GM12878 (cell line): Measurements from ENCODE around the gene SRRM2. TPM values are rescaled to one million over a fixed set of nuclear protein-coding genes. Genes with fewer than 3 reads are reported as not detected.

Experiments used
- ATAC-seq: fragments of 200-7000 bp; cut with Tn5 transposase; 3 replicates; pipeline ENCODE4 v1.9.1; 2020; ENCODE audit warnings: mild to moderate bottlenecking, moderate library complexity
- BruUV-seq: library from RNA; stranded (reverse); fragments of 400-500 nt; replicated peaks from 2 replicates; lab custom pipeline; 2021; lab: Mats Ljungman, UMichigan
- CTCF ChIA-PET: fragments of 300-600 bp; sonication (Branson Sonifier 250); formaldehyde crosslinking; extraction: SDS; loops from one replicate; lab custom pipeline; 2021; ENCODE audit warnings: inconsistent platforms; lab: Yijun Ruan, JAX
- POLR2A ChIA-PET: fragments of 350-600 bp; formaldehyde crosslinking; extraction: SDS; loops from one replicate; lab custom pipeline; 2021; ENCODE audit warnings: inconsistent platforms; lab: Charles Lee
- RAD21 ChIA-PET: fragments of 300-600 bp; sonication (Branson Sonifier 250); formaldehyde crosslinking; loops from one replicate; lab custom pipeline; 2023; ENCODE audit warnings: antibody characterized with exemption; ENCODE audit not compliant: unreplicated experiment; lab: Charles Lee
- SMC1A ChIA-PET: fragments of 300-600 bp; sonication (Branson Sonifier 250); formaldehyde crosslinking; loops from one replicate; lab custom pipeline; 2023; ENCODE audit not compliant: unreplicated experiment, uncharacterized antibody; lab: Charles Lee
- DNase-seq: peaks from one replicate; pipeline ENCODE4 v3.0.0-alpha.2; 2011; ENCODE audit warnings: low read depth, low spot score
- FAIRE-seq: peaks from 3 replicates; lab custom pipeline; 2011; peaks lifted over from hg19 to GRCh38; lab: Jason Lieb, UNC
- H2AFZ ChIP-seq: 2 replicates; pipeline ENCODE4 v1.6.0; 2011; ENCODE audit warnings: low read depth, low read length, control low read depth; ENCODE audit not compliant: control insufficient read depth
- H3K27ac ChIP-seq: 2 replicates; pipeline ENCODE4 v1.5.1; 2011; ENCODE audit warnings: control low read depth; ENCODE audit not compliant: control insufficient read depth, insufficient read depth
- H3K27me3 ChIP-seq, 2 experiments: replicated peaks in 1 of 2; 2 replicates each; pipeline versions ENCODE4 v1.6.0 to v1.6.1; 2011; ENCODE audit warnings: low read length in 1 of 2; ENCODE audit not compliant: control insufficient read depth in 2 of 2, insufficient read depth in 2 of 2
- H3K36me3 ChIP-seq, 2 experiments: 2 replicates each; pipeline ENCODE4 v1.5.1; 2011; ENCODE audit warnings: low read length in 1 of 2; ENCODE audit not compliant: control insufficient read depth in 2 of 2, insufficient read depth in 2 of 2
- H3K4me1 ChIP-seq: 2 replicates; pipeline ENCODE4 v1.6.1; 2011; ENCODE audit warnings: mild to moderate bottlenecking, low read length, moderate library complexity, mixed read lengths; ENCODE audit not compliant: control insufficient read depth, insufficient read depth
- H3K4me2 ChIP-seq: 2 replicates; pipeline ENCODE4 v1.6.0; 2011; ENCODE audit warnings: control low read depth; ENCODE audit not compliant: control insufficient read depth, insufficient read depth
- H3K4me3 ChIP-seq: fragments of 200-600 bp; sonication (generic); 2 replicates; pipeline ENCODE4 v1.5.1; 2016
- H3K79me2 ChIP-seq: 2 replicates; pipeline ENCODE4 v1.6.0; 2011; ENCODE audit warnings: low read length; ENCODE audit not compliant: control insufficient read depth, insufficient read depth
- H3K9ac ChIP-seq: 2 replicates; pipeline ENCODE4 v1.8.0; 2011; ENCODE audit warnings: low read length, control low read depth, mixed read lengths; ENCODE audit not compliant: control insufficient read depth, insufficient read depth
- H3K9me3 ChIP-seq: replicated peaks from 3 replicates; pipeline ENCODE4 v1.5.1; 2011; ENCODE audit warnings: mild to moderate bottlenecking, low read length; ENCODE audit not compliant: control insufficient read depth, insufficient read depth
- H4K20me1 ChIP-seq: 2 replicates; pipeline ENCODE4 v1.6.0; 2011; ENCODE audit not compliant: control insufficient read depth, insufficient read depth
- FOS ChIP-seq: IDR thresholded peaks from 3 replicates; pipeline ENCODE4 v1.6.1; 2011; ENCODE audit warnings: borderline replicate concordance; ENCODE audit not compliant: insufficient read length; ENCODE audit errors: extremely low read depth
- SUZ12 ChIP-seq: fragments of 200-600 bp; sonication (generic); IDR thresholded peaks from one replicate; pipeline ENCODE4 v1.6.1; 2018; ENCODE audit warnings: antibody characterized with exemption, mild to moderate bottlenecking; ENCODE audit not compliant: unreplicated experiment
- ZNF687 ChIP-seq: fragments of 450-650 bp; IDR thresholded peaks from 2 replicates; pipeline ENCODE4 v1.6.1; 2017; ENCODE audit warnings: mild to moderate bottlenecking, moderate library complexity
- WGBS: methylation state at CpG from one replicate; pipeline ENCODE4 v1.1.6; 2016; ENCODE audit warnings: low lambda C conversion rate; ENCODE audit not compliant: insufficient replicate concordance, insufficient coverage; ENCODE audit errors: missing lambda C conversion rate; 5-methylcytosine and 5-hydroxymethylcytosine counted together
- in situ Hi-C: fragments of 300-500 bp; cut with MboI; formaldehyde crosslinking; loops from 9 replicates; pipeline ENCODE4 v1.14.3; 2018; ENCODE audit warnings: mixed read lengths
- intact Hi-C: fragments of 100-400 bp; cut with micrococcal nuclease; formaldehyde crosslinking; loops from one replicate; pipeline ENCODE4 v1.14.2; 2022; ENCODE audit not compliant: unreplicated experiment
- polyA plus RNA-seq, 11 experiments: library from polyadenylated mRNA; depleted of rRNA in 4 of 11; unstranded in 6 of 11; stranded (reverse) in 5 of 11; fragments of >200 nt; fragmentation: Nextera tagmentation in 4 of 11; fragmentation: Illumina TruSeq in 1 of 11; extraction: Ambion mirVana in 4 of 11; extraction: Trizol in 1 of 11; gene quantifications; 1 replicate in 1 of 11; 2 replicates in 10 of 11; pipeline versions ENCODE4 v1.2.1 to v1.2.3, GENCODE V29; 2011 to 2016; ENCODE audit warnings: inconsistent platforms in 2 of 11, missing spikeins in 2 of 11, low read depth in 1 of 11
- total RNA-seq, 4 experiments: library from RNA; depleted of rRNA in 3 of 4; stranded (reverse); fragments of >200 nt in 3 of 4; fragmentation: Illumina TruSeq in 1 of 4; extraction: Trizol in 1 of 4; gene quantifications; 2 replicates each; pipeline versions ENCODE4 v1.2.1 to v1.2.3, GENCODE V29; 2013 to 2021
- TF ChIP-seq, protein P1 (sequence below): IDR thresholded peaks from 2 replicates; pipeline ENCODE4 v1.6.1; 2011; ENCODE audit warnings: low read depth, mild to moderate bottlenecking, low read length, moderate library complexity, borderline replicate concordance; ENCODE audit errors: extremely low read depth

The SRRM2 gene
- total and polyA plus RNA-seq, 10 of the 15 experiments (the other 5 are each of a cell fraction or from before 2014, with no cell fraction given), result 30.1 to 502 (median 196) TPM

DNA sequence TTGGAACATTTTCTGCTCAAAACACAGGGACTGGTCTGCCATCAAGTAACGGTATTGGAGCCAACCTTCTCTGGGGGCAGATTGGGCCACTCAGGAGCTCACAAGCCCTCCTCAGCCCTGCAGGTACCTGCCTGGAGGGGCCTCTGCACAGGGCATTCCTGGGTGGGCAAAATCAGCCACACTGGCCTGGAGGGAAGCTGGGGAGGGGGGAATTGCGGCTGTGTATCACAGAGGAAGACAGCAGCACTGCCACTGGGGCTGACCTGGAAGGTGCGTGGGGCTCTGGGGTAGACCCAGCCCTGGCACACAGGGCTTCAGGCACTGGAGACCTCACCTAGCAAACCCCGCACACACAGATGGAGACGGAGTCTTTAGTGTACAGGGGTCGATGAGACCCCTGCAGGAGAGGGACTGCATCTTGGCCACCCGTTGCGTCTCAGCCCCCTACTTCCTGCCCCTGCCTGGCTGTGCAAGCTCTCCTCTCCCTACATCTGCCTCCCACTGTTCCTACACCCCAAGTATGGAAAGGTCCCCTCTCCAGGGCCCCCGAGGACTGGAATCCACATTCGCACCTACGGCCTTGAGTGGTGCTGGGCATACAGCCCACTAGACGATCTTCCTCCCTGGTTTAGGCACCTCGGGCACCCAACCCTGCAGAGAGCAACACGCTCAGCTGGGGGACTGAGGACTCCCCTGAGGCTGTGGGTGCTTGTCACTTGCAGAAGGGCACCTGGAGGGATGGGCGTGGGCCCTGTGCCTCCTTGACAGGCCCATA, 7.1 kb upstream of the SRRM2 start:
- H3K9me3 ChIP-seq, result no peaks in the 10 kb centered on the region
- ChIA-PET SMC1A (no interaction called here), CTCF (no interaction called here), POLR2A (interaction anchor here (0.6 kb wide), 1 partner anchor 63 kb away, joined by 3 read pairs; the partner anchor contains the start of gene KCTD5), RAD21 (no interaction called here)
- intact Hi-C loops, result no loop called here
- H3K27ac ChIP-seq, result no peak overlapping the region
- no peaks in the 10 kb centered on the region for H3K27me3 ChIP-seq
- no peak overlapping the region for H3K9ac ChIP-seq
- WGBS, result 48% methylated on average over 12 of the region's 15 CpGs
- in situ Hi-C loops, result no loop called here
- TF ChIP-seq ZNF687, result no peak
- TF ChIP-seq, protein P1, sequence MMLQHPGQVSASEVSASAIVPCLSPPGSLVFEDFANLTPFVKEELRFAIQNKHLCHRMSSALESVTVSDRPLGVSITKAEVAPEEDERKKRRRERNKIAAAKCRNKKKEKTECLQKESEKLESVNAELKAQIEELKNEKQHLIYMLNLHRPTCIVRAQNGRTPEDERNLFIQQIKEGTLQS, result no peak
- no peak for TF ChIP-seq SUZ12
- TF ChIP-seq FOS, result no peak
- H3K79me2 ChIP-seq, result no peaks in the 10 kb centered on the region
- H3K4me1 ChIP-seq, result no peaks in the 10 kb centered on the region
- H3K36me3 ChIP-seq, result no peaks in the 10 kb centered on the region
- ATAC-seq, result no peak
- H2AFZ ChIP-seq, result no peak overlapping the region
- BruUV-seq, result no TSS peak
- H3K4me2 ChIP-seq, result no peak overlapping the region
- DNase-seq, result no peak
- no peaks in the 10 kb centered on the region; the same call in 1 of the 2 replicates for H4K20me1 ChIP-seq
- H3K4me3 ChIP-seq, result no peak overlapping the region
- FAIRE-seq, result no peak
